ENCODE data around the gene CBFA2T3. TPM values are rescaled to one million over a fixed set of nuclear protein-coding genes. Genes with fewer than 3 reads are reported as not detected.
A peak's percentile ranks its signal among the peaks of the same experiment; 100 is the strongest.

CBFA2T3 gene
- total RNA-seq, 4 donors from 2014 or later, result 3.5 to 35.5 (median 6.8) TPM

- TF ChIP-seq CTCF (IDR thresholded peaks at IDR 0.05) (no peak), POLR2A (IDR thresholded peaks at IDR 0.05) (no peak)
- Histone ChIP-seq H3K4me3 (no peak overlapping the region), H3K4me1 (peaks cover 0 to 29% (median 20%) of the 10 kb centered on the region in 4 donors), H3K36me3 (no peaks in the 10 kb centered on the region), H3K9me3 (no peaks in the 10 kb centered on the region), H3K27ac (peak overlapping the region in 1 of 4 donors; percentile 77), H3K27me3 (peaks cover 0 to 6% of the 10 kb centered on the region in 2 donors)
- DNase-seq, result peak in 2 of 3 donors; percentile 63 to 64
Observed at GRCh38 chr16:88943131-88943664, 33.8 kb downstream of the CBFA2T3 start.

GRCh38 chr16:88941913-88942909 is 34.8 kb downstream of the CBFA2T3 start:
- H3K27me3 ChIP-seq, result peaks cover 0 to 6% of the 10 kb centered on the region in 2 donors
- TF ChIP-seq CTCF (IDR thresholded peaks at IDR 0.05) (peak; percentile 58 to 92 (median 69)), POLR2A (IDR thresholded peaks at IDR 0.05) (no peak)
- no peaks in the 10 kb centered on the region for H3K9me3 ChIP-seq
- DNase-seq, result peak; percentile 70 to 80 (median 71)
- H3K4me3 ChIP-seq, result peak overlapping the region; percentile 30 to 62 (median 54)
- H3K27ac ChIP-seq, result peak overlapping the region in 1 of 4 donors; percentile 77
- no peaks in the 10 kb centered on the region for H3K36me3 ChIP-seq
- peaks cover 0 to 39% (median 27%) of the 10 kb centered on the region in 4 donors for H3K4me1 ChIP-seq

GRCh38 chr16:88940862-88941817 is 35.9 kb downstream of the CBFA2T3 start:
- Histone ChIP-seq H3K4me3 (peak overlapping the region; percentile 49 to 62 (median 56)), H3K27ac (peak overlapping the region; percentile 50 to 80 (median 63)), H3K4me1 (peaks cover 0 to 48% (median 33%) of the 10 kb centered on the region in 4 donors), H3K36me3 (no peaks in the 10 kb centered on the region), H3K9me3 (no peaks in the 10 kb centered on the region), H3K27me3 (peaks cover 0 to 6% of the 10 kb centered on the region in 2 donors)
- TF ChIP-seq CTCF (IDR thresholded peaks at IDR 0.05) (no peak), POLR2A (IDR thresholded peaks at IDR 0.05) (no peak)
- peak in 2 of 3 donors; percentile 41 to 62 for DNase-seq

- Histone ChIP-seq H3K27me3 (peaks cover 0 to 6% of the 10 kb centered on the region in 2 donors), H3K9me3 (no peaks in the 10 kb centered on the region), H3K4me3 (peak overlapping the region; percentile 49 to 62 (median 56)), H3K27ac (peak overlapping the region; percentile 50 to 80 (median 63)), H3K4me1 (peaks cover 0 to 57% (median 41%) of the 10 kb centered on the region in 4 donors), H3K36me3 (no peaks in the 10 kb centered on the region)
- TF ChIP-seq CTCF (IDR thresholded peaks at IDR 0.05) (no peak), POLR2A (IDR thresholded peaks at IDR 0.05) (no peak)
- DNase-seq, result no peak
Observed at GRCh38 chr16:88939972-88940861, 36.8 kb downstream of the CBFA2T3 start.
